SK-N-SH (cell line): Measurements from ENCODE around the gene MGAT5. TPM values are rescaled to one million over a fixed set of nuclear protein-coding genes. Genes with fewer than 3 reads are reported as not detected.

ENCODE experiments used
- CTCF ChIA-PET: fragments of 300-600, 350-600 bp; formaldehyde crosslinking; extraction: SDS; loops from one replicate; lab custom pipeline; 2021; lab: Yijun Ruan, JAX
- POLR2A ChIA-PET: fragments of 350-600 bp; sonication (Branson Sonifier 250); formaldehyde crosslinking; extraction: SDS; loops from one replicate; lab custom pipeline; 2020; ENCODE audit warnings: antibody characterized with exemption, inconsistent platforms; lab: Yijun Ruan, JAX
- DNase-seq: peaks from one replicate; pipeline ENCODE4 v3.0.0; 2012
- H2AFZ ChIP-seq: fragments of 200-600 bp; sonication (generic); 2 replicates; pipeline ENCODE4 v1.8.1; 2016; ENCODE audit warnings: antibody characterized with exemption, mild to moderate bottlenecking, low read depth
- H3F3A ChIP-seq: fragments of 200-600 bp; sonication (generic); replicated peaks from 2 replicates; pipeline ENCODE3; 2016; ENCODE audit warnings: antibody characterized with exemption, mild to moderate bottlenecking; ENCODE audit not compliant: insufficient read depth
- H3K27ac ChIP-seq, 2 experiments: fragments of 200-500 bp in 1 of 2; fragments of 200-600 bp in 1 of 2; sonication (Bioruptor generic) in 1 of 2; sonication (generic), shearing (Covaris generic) in 1 of 2; 2 replicates each; pipeline versions ENCODE4 v1.5.1 to v1.6.1; 2014 to 2016; ENCODE audit warnings: low read depth in 2 of 2, inconsistent platforms in 1 of 2, low read length in 1 of 2, mild to moderate bottlenecking in 1 of 2, mixed read lengths in 1 of 2
- H3K27me3 ChIP-seq: fragments of 200-600 bp; sonication (generic), shearing (Covaris generic); 2 replicates; pipeline ENCODE4 v1.6.1; 2016; ENCODE audit warnings: mixed run types; ENCODE audit not compliant: insufficient read depth
- H3K36me3 ChIP-seq, 2 experiments: fragments of 200-500 bp in 1 of 2; fragments of 200-600 bp in 1 of 2; sonication (Bioruptor generic) in 1 of 2; sonication (generic) in 1 of 2; replicated peaks in 1 of 2; 2 replicates each; pipeline versions ENCODE3 to v1.5.1; 2014 to 2016; ENCODE audit warnings: low read length in 1 of 2, mild to moderate bottlenecking in 1 of 2; ENCODE audit not compliant: insufficient read depth in 2 of 2, control insufficient read depth in 1 of 2
- H3K4me1 ChIP-seq, 2 experiments: fragments of 200-500 bp in 1 of 2; fragments of 200-600 bp in 1 of 2; sonication (Bioruptor generic) in 1 of 2; sonication (generic), shearing (Covaris generic) in 1 of 2; 2 replicates each; pipeline versions ENCODE4 v1.5.1 to v1.6.1; 2014 to 2016; ENCODE audit warnings: low read depth in 1 of 2, low read length in 1 of 2, mixed run types in 1 of 2; ENCODE audit not compliant: insufficient read depth in 2 of 2, control insufficient read depth in 1 of 2
- H3K4me2 ChIP-seq: fragments of 200-600 bp; sonication (generic), shearing (Covaris generic); 2 replicates; pipeline ENCODE4 v1.6.1; 2017; ENCODE audit warnings: mixed run types
- H3K4me3 ChIP-seq, 2 experiments: fragments of 200-500 bp in 1 of 2; fragments of 200-600 bp in 1 of 2; sonication (Bioruptor generic) in 1 of 2; sonication (generic), shearing (Covaris generic) in 1 of 2; 2 replicates each; pipeline versions ENCODE4 v1.5.1 to v1.8.1; 2014 to 2016; ENCODE audit warnings: low read depth in 2 of 2, inconsistent platforms in 1 of 2, low read length in 1 of 2, mild to moderate bottlenecking in 1 of 2, mixed read lengths in 1 of 2, moderate library complexity in 1 of 2
- H3K79me2 ChIP-seq: fragments of 200-600 bp; sonication (generic); 2 replicates; pipeline ENCODE4 v1.8.1; 2017; ENCODE audit warnings: mild to moderate bottlenecking; ENCODE audit not compliant: insufficient read depth
- H3K9ac ChIP-seq: fragments of 200-600 bp; sonication (generic); 2 replicates; pipeline ENCODE4 v1.6.1; 2017; ENCODE audit warnings: mixed run types
- H3K9me2 ChIP-seq: fragments of 200-600 bp; sonication (generic); 2 replicates; pipeline ENCODE4 v1.6.1; 2017; ENCODE audit warnings: mixed run types
- H3K9me3 ChIP-seq: fragments of 200-600 bp; sonication (generic); 2 replicates; pipeline ENCODE4 v1.6.1; 2017; ENCODE audit warnings: mixed run types, mild to moderate bottlenecking, moderate library complexity
- H4K20me1 ChIP-seq: fragments of 200-600 bp; sonication (generic); 2 replicates; pipeline ENCODE4 v1.6.1; 2017; ENCODE audit warnings: mild to moderate bottlenecking, mixed run types; ENCODE audit not compliant: insufficient read depth
- EZH2phosphoT487 ChIP-seq: fragments of 200-600 bp; sonication (generic); IDR thresholded peaks from 2 replicates; pipeline ENCODE4 v1.6.1; 2017; ENCODE audit warnings: low read depth, mixed run types, mild to moderate bottlenecking, antibody characterized with exemption, moderate library complexity, borderline replicate concordance
- FOXJ3 ChIP-seq: sonication (generic); formaldehyde crosslinking; IDR thresholded peaks from 2 replicates; pipeline ENCODE4 v1.5.1; 2020; ENCODE audit warnings: mild to moderate bottlenecking, missing genetic modification reagents
- FOXM1 ChIP-seq: IDR thresholded peaks from 2 replicates; pipeline ENCODE4 v1.4.0; 2012; ENCODE audit warnings: low read depth, mild to moderate bottlenecking
- GABPA ChIP-seq: IDR thresholded peaks from 2 replicates; pipeline ENCODE4 v1.4.0; 2012; ENCODE audit warnings: low read depth, mild to moderate bottlenecking
- GATA2 ChIP-seq: sonication (generic); formaldehyde crosslinking; IDR thresholded peaks from 2 replicates; pipeline ENCODE4 v1.5.0; 2020; ENCODE audit warnings: mild to moderate bottlenecking, missing genetic modification reagents
- JUND ChIP-seq: IDR thresholded peaks from 2 replicates; pipeline ENCODE4 v1.4.0; 2012
- MEF2A ChIP-seq: IDR thresholded peaks from 2 replicates; pipeline ENCODE4 v1.4.0; 2012; ENCODE audit warnings: low read depth, borderline replicate concordance
- NFIC ChIP-seq: IDR thresholded peaks from 2 replicates; pipeline ENCODE4 v1.4.0; 2012; ENCODE audit warnings: borderline replicate concordance
- SIN3A ChIP-seq: IDR thresholded peaks from 2 replicates; pipeline ENCODE4 v1.6.1; 2012; ENCODE audit warnings: low read depth, mild to moderate bottlenecking, low read length, moderate library complexity, borderline replicate concordance
- TCF12 ChIP-seq: IDR thresholded peaks from 2 replicates; pipeline ENCODE4 v1.4.0; 2012
- ZBTB33 ChIP-seq: IDR thresholded peaks from 2 replicates; pipeline ENCODE4 v1.4.0; 2012; ENCODE audit warnings: low read depth, borderline replicate concordance
- WGBS: methylation state at CpG from one replicate; pipeline ENCODE4 v1.1.6; 2017; ENCODE audit warnings: low lambda C conversion rate; 5-methylcytosine and 5-hydroxymethylcytosine counted together
- polyA plus RNA-seq, 3 experiments: library from polyadenylated mRNA; depleted of rRNA; stranded (reverse); fragments of >200 nt; gene quantifications; 2 replicates each; pipeline ENCODE4 v1.2.3, GENCODE V29; 2012
- TF ChIP-seq, protein P1 (sequence below): IDR thresholded peaks from 2 replicates; pipeline ENCODE4 v1.4.0; 2012; ENCODE audit warnings: low read depth, borderline replicate concordance
- TF ChIP-seq, protein P2 (sequence below): IDR thresholded peaks from 2 replicates; pipeline ENCODE4 v1.6.1; 2012; ENCODE audit warnings: mild to moderate bottlenecking, low read depth, low read length, moderate library complexity
- TF ChIP-seq, protein P3 (sequence below): IDR thresholded peaks from 2 replicates; pipeline ENCODE4; 2012
- TF ChIP-seq, protein P4 (sequence below): fragments of 150-350 bp; IDR thresholded peaks from 2 replicates; pipeline ENCODE4 v1.6.1; 2017; ENCODE audit warnings: antibody characterized with exemption, low read length, low read depth, borderline replicate concordance

Gene MGAT5
- polyA plus RNA-seq, 1 of the 3 experiments (the other 2 are of a cell fraction): 18.2 TPM

DNA sequence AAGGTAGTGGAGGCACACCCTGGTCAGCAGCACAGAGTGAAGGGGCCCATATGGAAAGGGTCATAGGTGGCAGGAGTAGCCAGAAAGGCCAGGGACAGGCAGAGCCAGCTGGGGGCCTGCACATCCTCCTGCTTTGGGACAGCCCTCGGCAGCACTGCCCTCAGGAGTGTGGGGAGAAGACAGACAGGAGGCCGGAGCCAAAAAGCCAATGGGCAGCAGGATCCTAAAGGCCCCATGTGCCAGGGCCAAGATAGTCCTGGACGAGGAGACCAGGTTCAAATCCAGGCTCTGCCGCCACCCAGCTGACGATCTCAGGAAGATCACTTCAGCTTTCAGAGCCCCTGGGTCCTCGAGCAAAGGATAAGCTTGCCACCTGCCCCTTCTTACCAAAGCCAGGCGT is 244.8 kb downstream of the MGAT5 start:
- DNase-seq: no peak
- no peaks in the 10 kb centered on the region for H3K79me2 ChIP-seq
- no peaks in the 10 kb centered on the region for H3K36me3 ChIP-seq
- peaks cover 0 to 14% of the 10 kb centered on the region in 2 experiments; a peak in 1 of 4 replicates for H3K4me1 ChIP-seq
- H3K27me3 ChIP-seq: no peaks in the 10 kb centered on the region; the same call in 1 of the 2 replicates
- 23% methylated on average over 3 of the region's 7 CpGs for WGBS
- no peaks in the 10 kb centered on the region for H3K9me3 ChIP-seq
- no peak overlapping the region for H3K9ac ChIP-seq
- no peaks in the 10 kb centered on the region for H3K9me2 ChIP-seq
- H3F3A ChIP-seq: no peaks in the 10 kb centered on the region
- no peak overlapping the region for H3K4me2 ChIP-seq
- POLR2A ChIA-PET: no interaction called here
- no peak overlapping the region for H3K4me3 ChIP-seq
- no peak overlapping the region for H3K27ac ChIP-seq
- TF ChIP-seq ZBTB33 (no peak), GABPA (no peak), SIN3A (no peak), JUND (no peak), MEF2A (no peak), TCF12 (no peak), GATA2 (CRISPR knock-in tag) (no peak), EZH2phosphoT487 (no peak), NFIC (no peak)
- TF ChIP-seq, protein P1, sequence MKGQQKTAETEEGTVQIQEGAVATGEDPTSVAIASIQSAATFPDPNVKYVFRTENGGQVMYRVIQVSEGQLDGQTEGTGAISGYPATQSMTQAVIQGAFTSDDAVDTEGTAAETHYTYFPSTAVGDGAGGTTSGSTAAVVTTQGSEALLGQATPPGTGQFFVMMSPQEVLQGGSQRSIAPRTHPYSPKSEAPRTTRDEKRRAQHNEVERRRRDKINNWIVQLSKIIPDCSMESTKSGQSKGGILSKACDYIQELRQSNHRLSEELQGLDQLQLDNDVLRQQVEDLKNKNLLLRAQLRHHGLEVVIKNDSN: no peak
- TF ChIP-seq, all 33 proteins: peak for 0
- CTCF ChIA-PET: interaction anchor here (0.8 to 3.7 kb wide), 3 partner anchors 38 to 506 kb away, joined by 3 to 16 read pairs (median 3); no protein-coding TSS in a partner anchor
- Histone ChIP-seq H2AFZ (no peak overlapping the region), H4K20me1 (no peaks in the 10 kb centered on the region)

DNA sequence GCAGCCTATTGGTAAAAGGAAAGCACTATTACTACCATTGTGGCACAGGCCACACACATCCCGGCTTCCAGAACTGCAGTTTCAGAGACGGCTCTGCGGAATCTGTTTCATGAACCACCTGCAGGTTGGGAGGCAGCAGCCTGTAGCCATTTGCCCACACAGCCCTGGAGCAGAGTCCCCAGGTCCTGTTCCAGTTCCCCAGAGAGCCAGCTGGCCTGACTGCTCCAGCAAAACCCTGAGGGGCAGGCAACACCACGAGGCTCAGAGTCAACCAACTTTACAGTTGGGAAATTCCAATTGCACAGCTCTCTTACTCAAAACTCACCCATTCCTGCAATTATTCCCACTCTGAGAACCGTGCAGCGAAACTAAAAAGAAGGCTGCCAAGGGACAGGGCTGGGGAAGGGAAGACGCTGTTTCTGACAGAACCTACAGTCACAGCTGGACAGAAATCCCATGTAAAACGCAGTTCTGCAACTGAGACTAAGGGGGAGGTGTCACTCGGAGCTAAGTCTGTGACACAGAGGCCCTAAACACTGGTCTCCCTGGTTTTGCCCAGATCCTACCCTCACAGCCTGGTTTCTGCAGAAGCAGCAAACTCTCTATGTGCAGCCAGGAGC is 245.5 kb downstream of the MGAT5 start:
- H3K4me3 ChIP-seq: no peak overlapping the region
- no peaks in the 10 kb centered on the region for H3K36me3 ChIP-seq
- H3K27ac ChIP-seq: peak overlapping the region in 1 of 2 experiments; percentile 6; a peak in 1 of 4 replicates
- H3K9ac ChIP-seq: no peak overlapping the region
- no peaks in the 10 kb centered on the region for H3K9me2 ChIP-seq
- WGBS: 43% methylated on average over 6 of the region's 9 CpGs
- no peaks in the 10 kb centered on the region; the same call in 1 of the 2 replicates for H3K27me3 ChIP-seq
- no peaks in the 10 kb centered on the region for H3F3A ChIP-seq
- H4K20me1 ChIP-seq: no peaks in the 10 kb centered on the region
- H3K4me2 ChIP-seq: no peak overlapping the region
- H3K9me3 ChIP-seq: no peaks in the 10 kb centered on the region
- peak; percentile 21 for DNase-seq
- no peak overlapping the region for H2AFZ ChIP-seq
- no peaks in the 10 kb centered on the region for H3K79me2 ChIP-seq
- CTCF ChIA-PET: interaction anchor here (0.8 to 3.7 kb wide), 4 partner anchors 39 to 505 kb away, joined by 3 to 16 read pairs (median 3); no protein-coding TSS in a partner anchor
- POLR2A ChIA-PET: no interaction called here
- H3K4me1 ChIP-seq: peaks cover 0 to 14% of the 10 kb centered on the region in 2 experiments; a peak in 1 of 4 replicates
- TF ChIP-seq FOXJ3 (CRISPR knock-in tag) (no peak), SIN3A (no peak), ZBTB33 (no peak), GATA2 (CRISPR knock-in tag) (no peak), FOXM1 (no peak), JUND (no peak)
- TF ChIP-seq, protein P2, sequence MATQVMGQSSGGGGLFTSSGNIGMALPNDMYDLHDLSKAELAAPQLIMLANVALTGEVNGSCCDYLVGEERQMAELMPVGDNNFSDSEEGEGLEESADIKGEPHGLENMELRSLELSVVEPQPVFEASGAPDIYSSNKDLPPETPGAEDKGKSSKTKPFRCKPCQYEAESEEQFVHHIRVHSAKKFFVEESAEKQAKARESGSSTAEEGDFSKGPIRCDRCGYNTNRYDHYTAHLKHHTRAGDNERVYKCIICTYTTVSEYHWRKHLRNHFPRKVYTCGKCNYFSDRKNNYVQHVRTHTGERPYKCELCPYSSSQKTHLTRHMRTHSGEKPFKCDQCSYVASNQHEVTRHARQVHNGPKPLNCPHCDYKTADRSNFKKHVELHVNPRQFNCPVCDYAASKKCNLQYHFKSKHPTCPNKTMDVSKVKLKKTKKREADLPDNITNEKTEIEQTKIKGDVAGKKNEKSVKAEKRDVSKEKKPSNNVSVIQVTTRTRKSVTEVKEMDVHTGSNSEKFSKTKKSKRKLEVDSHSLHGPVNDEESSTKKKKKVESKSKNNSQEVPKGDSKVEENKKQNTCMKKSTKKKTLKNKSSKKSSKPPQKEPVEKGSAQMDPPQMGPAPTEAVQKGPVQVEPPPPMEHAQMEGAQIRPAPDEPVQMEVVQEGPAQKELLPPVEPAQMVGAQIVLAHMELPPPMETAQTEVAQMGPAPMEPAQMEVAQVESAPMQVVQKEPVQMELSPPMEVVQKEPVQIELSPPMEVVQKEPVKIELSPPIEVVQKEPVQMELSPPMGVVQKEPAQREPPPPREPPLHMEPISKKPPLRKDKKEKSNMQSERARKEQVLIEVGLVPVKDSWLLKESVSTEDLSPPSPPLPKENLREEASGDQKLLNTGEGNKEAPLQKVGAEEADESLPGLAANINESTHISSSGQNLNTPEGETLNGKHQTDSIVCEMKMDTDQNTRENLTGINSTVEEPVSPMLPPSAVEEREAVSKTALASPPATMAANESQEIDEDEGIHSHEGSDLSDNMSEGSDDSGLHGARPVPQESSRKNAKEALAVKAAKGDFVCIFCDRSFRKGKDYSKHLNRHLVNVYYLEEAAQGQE: no peak
- TF ChIP-seq, protein P3, sequence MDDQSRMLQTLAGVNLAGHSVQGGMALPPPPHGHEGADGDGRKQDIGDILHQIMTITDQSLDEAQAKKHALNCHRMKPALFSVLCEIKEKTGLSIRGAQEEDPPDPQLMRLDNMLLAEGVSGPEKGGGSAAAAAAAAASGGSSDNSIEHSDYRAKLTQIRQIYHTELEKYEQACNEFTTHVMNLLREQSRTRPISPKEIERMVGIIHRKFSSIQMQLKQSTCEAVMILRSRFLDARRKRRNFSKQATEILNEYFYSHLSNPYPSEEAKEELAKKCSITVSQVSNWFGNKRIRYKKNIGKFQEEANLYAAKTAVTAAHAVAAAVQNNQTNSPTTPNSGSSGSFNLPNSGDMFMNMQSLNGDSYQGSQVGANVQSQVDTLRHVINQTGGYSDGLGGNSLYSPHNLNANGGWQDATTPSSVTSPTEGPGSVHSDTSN: no peak
- TF ChIP-seq, protein P4, sequence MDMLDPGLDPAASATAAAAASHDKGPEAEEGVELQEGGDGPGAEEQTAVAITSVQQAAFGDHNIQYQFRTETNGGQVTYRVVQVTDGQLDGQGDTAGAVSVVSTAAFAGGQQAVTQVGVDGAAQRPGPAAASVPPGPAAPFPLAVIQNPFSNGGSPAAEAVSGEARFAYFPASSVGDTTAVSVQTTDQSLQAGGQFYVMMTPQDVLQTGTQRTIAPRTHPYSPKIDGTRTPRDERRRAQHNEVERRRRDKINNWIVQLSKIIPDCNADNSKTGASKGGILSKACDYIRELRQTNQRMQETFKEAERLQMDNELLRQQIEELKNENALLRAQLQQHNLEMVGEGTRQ: no peak
